ENCODE results near the gene KANTR. TPM values are rescaled to one million over a fixed set of nuclear protein-coding genes. Genes with fewer than 3 reads are reported as not detected.
A peak's percentile ranks its signal among the peaks of the same experiment; 100 is the strongest.

KANTR gene
- polyA plus RNA-seq, 4 donors, result 8.8 to 49.3 (median 24.5) TPM

DNA sequence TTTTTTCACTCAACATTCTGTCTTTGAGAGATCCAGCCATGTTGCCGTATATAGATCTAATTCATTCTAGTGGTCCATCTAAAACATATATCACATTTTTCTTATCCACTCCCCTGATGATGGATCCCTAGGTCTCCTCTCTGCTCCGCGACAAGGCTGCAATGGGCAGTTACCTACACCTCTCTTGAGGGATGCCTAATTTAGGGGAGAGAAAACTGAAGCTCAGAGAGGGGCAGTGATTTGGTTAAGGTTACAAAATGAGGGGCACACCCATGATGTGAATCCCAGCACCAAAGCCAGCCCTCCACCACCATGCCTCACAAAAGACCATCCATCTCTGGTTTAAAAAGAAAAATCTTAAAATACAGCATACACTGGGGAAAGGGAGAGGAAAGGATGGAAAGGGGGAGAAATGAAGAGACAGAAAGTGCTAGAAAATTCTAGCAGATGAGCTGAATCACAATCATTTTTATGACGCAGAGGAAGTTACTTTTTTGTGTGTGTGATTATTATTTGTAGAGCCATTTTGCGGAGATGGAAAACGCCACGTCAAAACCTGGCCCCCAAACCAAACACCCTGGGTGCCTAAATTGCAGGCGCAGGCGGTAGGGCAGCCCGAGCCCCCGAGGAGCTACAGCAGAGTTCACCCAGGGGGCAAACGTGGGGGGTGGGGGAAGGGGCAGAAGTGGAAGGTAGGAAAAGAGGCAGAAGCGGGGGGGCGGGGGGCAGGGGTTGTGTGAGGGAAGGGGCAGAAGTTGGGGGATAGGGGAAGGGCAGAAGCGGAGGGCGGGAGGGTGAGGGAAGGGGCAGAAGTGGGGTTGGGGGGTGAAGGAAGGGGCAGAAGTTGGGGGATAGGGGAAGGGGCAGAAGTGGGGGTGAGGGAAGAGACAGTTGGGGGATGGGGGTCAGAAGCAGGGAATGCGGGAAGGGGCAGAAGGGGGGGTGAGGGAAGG, 13.0 kb upstream of the KANTR start:
- no peak for DNase-seq (ENCODE audit: low read depth in 4 of 4, low spot score in 2 of 4)

DNA sequence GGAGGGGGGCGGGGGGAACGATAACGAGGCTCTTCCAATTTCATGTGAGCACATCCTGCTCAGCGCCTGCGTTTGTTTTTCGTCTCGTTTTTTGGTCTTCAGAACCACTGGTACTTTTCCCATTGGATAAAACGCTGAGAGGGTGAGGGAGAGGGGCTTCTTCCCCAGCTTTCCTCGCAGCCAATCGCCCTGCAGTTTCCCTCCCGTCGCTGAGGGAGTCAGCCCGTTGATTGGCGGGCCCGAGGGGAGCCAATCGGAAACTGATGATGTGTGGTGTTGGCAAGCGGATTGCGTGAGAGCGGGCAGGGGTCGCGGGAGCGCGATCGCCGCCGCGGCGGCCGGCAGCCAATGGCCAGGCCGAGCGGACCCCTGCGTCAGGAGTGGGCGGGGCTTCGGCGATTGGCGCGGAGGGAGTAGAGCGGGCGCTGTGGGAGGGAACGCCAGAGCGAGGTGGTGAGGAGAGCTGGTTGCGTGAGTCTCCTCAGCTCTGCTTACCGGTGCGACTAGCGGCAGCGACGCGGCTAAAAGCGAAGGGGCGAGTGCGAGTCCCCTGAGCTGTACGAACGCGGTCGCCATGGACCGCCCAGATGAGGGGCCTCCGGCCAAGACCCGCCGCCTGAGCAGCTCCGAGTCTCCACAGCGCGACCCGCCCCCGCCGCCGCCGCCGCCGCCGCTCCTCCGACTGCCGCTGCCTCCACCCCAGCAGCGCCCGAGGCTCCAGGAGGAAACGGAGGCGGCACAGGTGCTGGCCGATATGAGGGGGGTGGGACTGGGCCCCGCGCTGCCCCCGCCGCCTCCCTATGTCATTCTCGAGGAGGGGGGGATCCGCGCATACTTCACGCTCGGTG, 11.8 kb upstream of the KANTR start, which contains the start of gene TSPYL2:
Gene TSPYL2, plus strand, starts transcription at position 443 of the 848 bp plus-strand sequence. Its CDS starts 132 bp downstream, at position 575.
- peak in 3 of 4 donors; percentile 71 to 88 (median 82) for DNase-seq (ENCODE audit: low read depth in 4 of 4, low spot score in 2 of 4)

DNA sequence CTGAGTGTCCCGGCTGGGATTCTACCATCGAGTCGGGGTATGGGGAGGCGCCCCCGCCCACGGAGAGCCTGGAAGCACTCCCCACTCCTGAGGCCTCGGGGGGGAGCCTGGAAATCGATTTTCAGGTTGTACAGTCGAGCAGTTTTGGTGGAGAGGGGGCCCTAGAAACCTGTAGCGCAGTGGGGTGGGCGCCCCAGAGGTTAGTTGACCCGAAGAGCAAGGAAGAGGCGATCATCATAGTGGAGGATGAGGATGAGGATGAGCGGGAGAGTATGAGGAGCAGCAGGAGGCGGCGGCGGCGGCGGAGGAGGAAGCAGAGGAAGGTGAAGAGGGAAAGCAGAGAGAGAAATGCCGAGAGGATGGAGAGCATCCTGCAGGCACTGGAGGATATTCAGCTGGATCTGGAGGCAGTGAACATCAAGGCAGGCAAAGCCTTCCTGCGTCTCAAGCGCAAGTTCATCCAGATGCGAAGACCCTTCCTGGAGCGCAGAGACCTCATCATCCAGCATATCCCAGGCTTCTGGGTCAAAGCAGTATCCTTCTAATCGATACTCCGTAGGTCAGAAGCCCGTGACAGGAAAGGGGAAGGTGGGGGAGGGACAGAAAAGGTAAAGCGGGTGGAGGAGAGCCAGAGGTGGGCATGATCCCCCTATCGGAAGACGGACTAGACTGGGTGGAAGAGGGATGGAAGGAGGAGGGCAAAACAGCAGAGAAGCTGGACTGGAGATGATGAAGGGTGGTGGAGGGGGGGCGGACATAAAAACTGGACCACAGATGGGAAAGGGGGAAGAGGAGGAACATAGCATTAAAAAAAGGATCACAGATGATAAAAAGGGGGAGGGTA, 10.9 kb upstream of the KANTR start:
- no peak for DNase-seq (ENCODE audit: low read depth in 4 of 4, low spot score in 2 of 4)

DNA sequence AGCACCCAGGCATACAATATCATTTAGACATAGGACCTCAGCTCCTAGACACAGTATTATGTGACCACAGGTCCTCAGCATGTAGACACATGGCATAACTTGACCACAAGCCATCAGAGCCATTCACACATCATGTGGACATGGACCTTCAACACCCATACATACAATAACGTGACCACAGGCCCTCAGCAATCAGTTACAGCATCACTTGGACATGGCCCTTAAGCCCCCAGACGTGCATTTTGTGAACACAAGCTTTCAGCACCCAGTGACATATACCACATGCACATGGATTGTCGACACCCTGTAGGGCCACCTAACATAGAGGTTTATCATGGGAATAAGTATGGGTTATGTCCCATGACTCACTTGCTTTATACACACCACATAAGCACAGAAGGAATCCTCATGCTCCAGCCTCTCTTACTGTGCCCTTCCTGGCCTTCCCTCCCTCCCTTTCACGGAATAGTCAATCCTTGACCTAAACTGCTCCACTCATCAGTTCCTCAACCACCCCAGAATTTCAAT, 9.8 kb upstream of the KANTR start:
- DNase-seq (ENCODE audit: low read depth in 4 of 4, low spot score in 2 of 4), result no peak

- DNase-seq (ENCODE audit: low read depth in 4 of 4, low spot score in 2 of 4), result no peak
These were observed 9.1 kb upstream of the KANTR start for GRCh38 chrX:53084863-53085262.

GRCh38 chrX:53085661-53086229, 8.2 kb upstream of the KANTR start:
- no peak for DNase-seq (ENCODE audit: low read depth in 4 of 4, low spot score in 2 of 4)

DNA sequence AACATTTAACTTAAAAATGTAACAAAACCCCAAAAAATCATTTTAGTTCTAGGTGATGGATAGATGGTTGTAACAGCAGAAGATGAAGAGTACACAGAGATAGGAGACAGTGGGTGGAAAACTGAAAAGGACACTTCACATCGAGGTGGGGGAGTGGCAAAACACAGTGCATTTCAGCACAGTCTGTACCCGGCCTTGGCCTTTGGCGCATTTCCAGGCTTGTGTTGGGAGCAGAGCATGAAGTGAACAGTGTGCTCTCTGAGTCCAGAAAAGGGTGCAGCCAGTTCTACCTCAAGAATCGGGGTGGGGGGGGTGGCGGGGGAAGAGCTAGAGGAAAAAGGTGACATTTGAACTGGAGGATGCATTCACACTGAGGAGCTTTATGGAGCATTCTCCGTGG, 7.5 kb upstream of the KANTR start:
- no peak for DNase-seq (ENCODE audit: low read depth in 4 of 4, low spot score in 2 of 4)

- no peak for DNase-seq (ENCODE audit: low read depth in 4 of 4, low spot score in 2 of 4)
These were observed 6.5 kb upstream of the KANTR start for GRCh38 chrX:53087388-53087831.

DNA sequence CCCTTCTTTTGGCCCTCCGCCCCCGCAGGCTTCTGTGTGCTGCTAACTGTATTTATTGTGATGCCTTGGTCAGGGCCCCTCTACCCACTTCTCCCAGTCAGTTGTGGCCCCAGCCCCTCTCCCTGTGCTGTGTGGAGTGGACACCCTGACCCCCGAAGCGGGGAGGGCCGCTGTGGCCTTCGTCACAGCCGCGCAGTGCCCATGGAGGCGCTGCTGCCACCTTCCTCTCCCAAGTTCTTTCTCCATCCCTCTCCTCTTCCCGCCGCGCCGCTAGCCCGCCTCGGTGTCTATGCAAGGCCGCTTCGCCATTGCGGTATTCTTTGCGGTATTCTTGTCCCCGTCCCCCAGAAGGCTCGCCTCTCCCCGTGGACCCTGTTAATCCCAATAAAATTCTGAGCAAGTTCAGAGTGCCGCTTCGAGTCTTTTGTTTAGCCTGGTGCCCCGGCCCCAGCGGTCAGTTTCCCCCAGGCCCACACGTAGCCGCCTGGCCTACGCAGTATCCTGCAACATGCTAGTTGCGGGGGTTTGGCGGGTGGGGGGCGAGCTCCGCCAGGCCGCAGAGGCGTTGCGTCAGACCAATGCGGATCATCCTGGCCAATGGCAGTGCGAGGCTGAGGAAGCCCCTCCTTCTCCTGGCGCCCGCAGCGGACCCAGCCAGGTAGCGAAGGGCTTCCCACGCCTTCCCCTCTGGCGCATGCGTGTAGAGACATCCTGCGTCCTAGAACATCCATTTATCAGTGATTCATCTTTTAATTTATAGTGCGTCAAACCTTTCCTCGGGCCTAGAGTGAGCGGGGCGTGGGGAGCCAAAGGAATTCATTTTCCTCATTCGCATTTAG, 5.6 kb upstream of the KANTR start:
- peak in 1 of 4 donors; percentile 61 for DNase-seq (ENCODE audit: low read depth in 4 of 4, low spot score in 2 of 4)

- DNase-seq (ENCODE audit: low read depth in 4 of 4, low spot score in 2 of 4), result no peak
These were observed 4.6 kb upstream of the KANTR start for GRCh38 chrX:53089224-53089842.

DNA sequence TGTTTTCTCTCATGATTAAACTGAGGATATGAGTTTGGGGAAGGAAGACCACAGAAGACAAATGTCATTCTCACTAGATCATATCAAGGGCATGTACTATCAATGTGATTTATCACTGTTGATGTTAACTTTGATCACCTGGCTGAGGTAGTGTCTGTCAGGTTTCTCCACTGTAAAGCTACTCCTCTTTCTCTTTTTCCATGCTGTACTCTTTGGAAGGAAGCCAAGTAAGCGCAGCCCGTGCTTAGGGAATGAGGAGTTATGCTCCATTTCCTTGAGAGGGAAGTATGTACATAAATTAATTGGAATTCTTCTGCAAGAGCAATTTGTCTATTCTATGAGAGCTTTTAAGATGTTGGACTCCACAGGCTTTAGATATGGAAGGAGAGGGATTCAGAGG, 4.0 kb upstream of the KANTR start:
- no peak for DNase-seq (ENCODE audit: low read depth in 4 of 4, low spot score in 2 of 4)

DNA sequence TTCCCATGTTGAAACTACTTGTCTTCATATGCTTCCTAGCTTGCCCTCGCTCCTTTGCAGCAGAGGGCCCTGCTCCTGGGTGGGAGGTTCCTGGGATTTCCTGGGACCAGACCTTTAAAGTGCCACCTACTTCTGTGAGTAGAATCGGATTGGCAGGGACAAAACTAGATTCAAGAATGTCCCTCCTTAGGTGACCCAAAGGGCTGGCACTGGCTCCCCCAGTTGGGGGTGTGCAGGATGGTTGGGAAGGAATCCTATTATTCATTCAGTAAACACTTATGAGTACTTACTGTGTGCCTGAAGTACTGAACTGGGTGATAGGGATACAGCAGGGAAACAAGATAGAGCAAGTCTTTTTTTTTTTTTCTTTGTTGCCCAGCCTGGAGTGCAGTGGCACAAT, 2.6 kb upstream of the KANTR start:
- no peak for DNase-seq (ENCODE audit: low read depth in 4 of 4, low spot score in 2 of 4)

GRCh38 chrX:53093177-53093655, 726 bp upstream of the KANTR start:
- DNase-seq (ENCODE audit: low read depth in 4 of 4, low spot score in 2 of 4), result no peak

DNA sequence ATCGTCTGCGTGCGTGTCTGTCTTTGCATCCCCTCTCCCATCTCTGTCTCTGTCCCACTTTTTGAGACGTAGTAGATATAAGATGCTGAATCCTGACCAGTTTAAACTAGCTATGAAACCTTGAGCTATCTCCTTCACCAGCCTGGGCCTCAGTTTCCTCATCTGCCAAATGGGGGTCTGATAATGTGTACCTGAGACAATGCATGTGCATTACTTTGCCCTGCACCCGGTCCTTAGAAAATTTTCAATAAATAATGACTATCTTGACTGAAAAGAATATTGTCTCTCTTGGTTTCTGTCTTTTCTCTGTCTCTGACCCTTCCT, 602 bp downstream of the KANTR start:
- no peak for DNase-seq (ENCODE audit: low read depth in 4 of 4, low spot score in 2 of 4)

DNA sequence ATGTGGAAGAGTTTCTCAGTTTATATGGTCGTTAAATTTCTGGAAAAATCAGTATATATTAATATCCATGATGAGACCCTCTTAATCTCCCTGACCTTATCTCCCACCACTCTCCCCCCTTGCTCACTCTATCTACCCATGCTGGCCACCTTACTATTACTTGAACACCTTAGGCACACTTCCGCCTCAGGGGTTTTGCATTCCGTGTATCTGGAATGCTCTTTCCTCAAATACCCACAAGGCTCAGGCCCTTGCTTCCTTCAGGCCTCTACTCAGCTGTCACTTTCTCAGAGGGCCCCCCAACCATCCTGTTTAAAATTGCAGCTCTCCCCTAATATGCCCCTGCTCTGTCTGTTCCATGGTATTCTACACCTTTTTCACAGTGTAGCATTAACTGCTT, 1.9 kb downstream of the KANTR start:
- no peak for DNase-seq (ENCODE audit: low read depth in 4 of 4, low spot score in 2 of 4)

DNA sequence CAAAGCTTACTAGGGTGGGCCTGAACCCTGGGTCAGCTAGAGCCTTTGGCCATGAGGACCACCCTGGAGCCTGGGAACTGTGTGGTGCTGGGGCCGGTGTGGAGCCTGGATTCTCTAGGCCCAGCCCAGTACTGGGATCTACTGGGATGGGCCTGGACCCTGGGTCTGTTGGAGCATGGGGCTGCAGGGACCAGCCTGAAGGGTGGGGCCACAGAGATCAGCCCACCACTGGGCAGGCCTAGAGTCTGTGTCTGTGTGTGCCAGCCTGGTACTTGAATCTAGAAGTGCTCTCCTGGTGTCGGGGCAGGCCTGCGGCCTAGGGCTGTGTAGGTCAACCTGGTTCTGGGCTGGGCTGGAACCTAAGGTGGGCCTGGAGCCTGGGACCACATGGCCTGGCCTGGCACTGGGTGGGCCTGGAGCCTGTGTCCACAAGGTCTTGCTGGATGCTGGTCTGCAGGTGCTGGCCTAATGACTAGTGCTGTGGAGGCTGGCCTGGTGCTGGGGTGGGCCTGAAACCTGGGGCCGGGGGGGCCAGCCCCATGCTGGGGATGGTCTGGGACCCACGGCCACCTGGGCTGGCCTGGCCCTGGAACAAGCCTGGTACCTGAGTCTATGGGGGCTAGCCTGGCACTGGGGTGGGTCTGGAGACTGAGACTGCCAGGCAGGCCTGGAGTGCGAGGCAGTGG, 21.1 kb downstream of the KANTR start:
- no peak for DNase-seq (ENCODE audit: low read depth in 4 of 4, low spot score in 2 of 4)

- DNase-seq (ENCODE audit: low read depth in 4 of 4, low spot score in 2 of 4), result no peak
These were observed 21.6 kb downstream of the KANTR start for GRCh38 chrX:53115550-53115874.

GRCh38 chrX:53116101-53116500, 22.2 kb downstream of the KANTR start:
- DNase-seq (ENCODE audit: low read depth in 4 of 4, low spot score in 2 of 4), result no peak

All from left renal cortex interstitium (tissue), 4 donors.